ENCODE data around the gene SDSL.
A peak's percentile ranks its signal among the peaks of the same experiment; 100 is the strongest.

Gene SDSL

DNA sequence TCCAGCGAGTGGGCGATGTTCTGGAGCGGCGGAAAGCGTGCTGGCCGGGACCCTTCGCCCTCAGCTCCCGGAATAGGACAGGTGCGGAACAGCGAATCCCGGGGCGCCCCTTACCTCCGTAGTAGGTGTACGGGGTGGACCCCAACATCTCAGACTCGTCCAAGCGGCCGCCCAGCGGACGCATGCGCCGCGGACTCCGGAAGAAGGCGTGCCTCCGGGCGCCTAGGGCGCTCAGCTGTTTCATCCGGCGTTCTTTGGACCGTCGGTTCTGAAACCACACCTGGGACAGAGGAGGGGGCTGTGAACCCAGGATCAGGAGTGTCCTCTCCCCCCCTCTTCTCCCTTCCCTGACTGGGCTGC lies 44.9 kb downstream of the SDSL start:
- peak overlapping the region; percentile 16 for H3K4me3 ChIP-seq (ENCODE audit: control insufficient read depth, low read depth, low read length)
- TF ChIP-seq CTCF (conservative IDR thresholded peaks at IDR 0.05; ENCODE audit: control insufficient read depth, insufficient read depth, low read depth, low read length), result no peak
- no peak for DNase-seq (ENCODE audit: low read depth)

- no peak for DNase-seq (ENCODE audit: low read depth)
- peak overlapping the region; percentile 16 for H3K4me3 ChIP-seq (ENCODE audit: control insufficient read depth, low read depth, low read length)
- no peak for TF ChIP-seq CTCF (conservative IDR thresholded peaks at IDR 0.05; ENCODE audit: control insufficient read depth, insufficient read depth, low read depth, low read length)
Measured at GRCh38 chr12:113467502-113468364, 45.6 kb downstream of the SDSL start.

- H3K4me3 ChIP-seq (ENCODE audit: control insufficient read depth, low read depth, low read length), result no peak overlapping the region
- no peak for DNase-seq (ENCODE audit: low read depth)
- no peak for TF ChIP-seq CTCF (conservative IDR thresholded peaks at IDR 0.05; ENCODE audit: control insufficient read depth, insufficient read depth, low read depth, low read length)
Measured at GRCh38 chr12:113468365-113469223, 46.4 kb downstream of the SDSL start.

- no peak for TF ChIP-seq CTCF (conservative IDR thresholded peaks at IDR 0.05; ENCODE audit: control insufficient read depth, insufficient read depth, low read depth, low read length)
- no peak for DNase-seq (ENCODE audit: low read depth)
- H3K4me3 ChIP-seq (ENCODE audit: control insufficient read depth, low read depth, low read length), result no peak overlapping the region
Measured at GRCh38 chr12:113469224-113469948, 47.2 kb downstream of the SDSL start.

DNA sequence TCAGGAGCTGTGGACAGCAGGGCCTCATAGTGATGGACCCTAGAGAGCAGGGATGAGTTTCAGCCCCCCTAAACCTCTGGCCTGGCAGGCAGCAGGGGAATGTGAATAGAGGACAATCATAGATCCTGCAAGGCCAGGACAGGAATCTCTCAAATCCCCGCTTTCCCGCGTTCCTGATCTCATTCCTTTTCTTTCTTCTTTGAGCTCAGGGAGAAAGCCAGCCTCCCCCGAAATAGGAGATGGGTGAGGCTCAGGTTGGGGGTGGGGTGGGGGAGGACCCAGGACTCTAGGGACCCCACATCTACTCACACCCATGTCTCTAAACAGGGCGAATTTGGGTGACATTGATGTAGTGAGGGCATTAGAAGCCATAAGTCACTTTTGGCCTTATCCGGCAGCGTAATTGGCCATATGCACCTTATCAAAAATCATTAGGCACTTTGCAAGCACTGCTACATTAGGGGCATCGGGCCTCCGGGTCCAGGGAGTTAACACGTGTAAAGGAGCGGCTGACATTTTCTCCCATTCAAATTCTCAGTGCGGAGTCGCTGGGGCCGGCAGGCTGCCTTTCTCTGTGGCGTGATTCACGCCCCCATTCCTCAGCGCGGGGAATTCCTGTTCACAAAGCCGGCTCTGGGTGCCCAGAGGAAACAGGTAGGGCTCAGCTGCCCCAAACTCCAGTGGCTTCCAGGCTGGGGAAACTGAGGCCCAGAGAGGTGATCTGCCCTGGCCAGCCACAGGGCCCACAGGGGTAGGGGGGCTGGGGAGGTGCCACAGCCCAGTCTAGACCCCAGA lies 48.0 kb downstream of the SDSL start:
- no peak for DNase-seq (ENCODE audit: low read depth)
- no peak for TF ChIP-seq CTCF (conservative IDR thresholded peaks at IDR 0.05; ENCODE audit: control insufficient read depth, insufficient read depth, low read depth, low read length)
- H3K4me3 ChIP-seq (ENCODE audit: control insufficient read depth, low read depth, low read length), result no peak overlapping the region
